GM21360 (cell line): ENCODE measurements around the gene FGF23.
A peak's percentile ranks its signal among the peaks of the same experiment; 100 is the strongest.

Source experiments
- ATAC-seq: cut with Tn5 transposase; IDR thresholded peaks from one replicate; pipeline ENCODE4 v1.9.1; 2021; ENCODE audit warnings: mild to moderate bottlenecking, moderate library complexity; ENCODE audit not compliant: unreplicated experiment

Gene FGF23

GRCh38 chr12:4386801-4387200, 7.3 kb upstream of the FGF23 start:
- ATAC-seq, result no peak

- ATAC-seq, result no peak
Measured at GRCh38 chr12:4383304-4383865, 3.9 kb upstream of the FGF23 start.

- ATAC-seq, result no peak
Measured at GRCh38 chr12:4380332-4380731, 820 bp upstream of the FGF23 start.

GRCh38 chr12:4378772-4379171, 740 bp downstream of the FGF23 start:
- ATAC-seq, result no peak

DNA sequence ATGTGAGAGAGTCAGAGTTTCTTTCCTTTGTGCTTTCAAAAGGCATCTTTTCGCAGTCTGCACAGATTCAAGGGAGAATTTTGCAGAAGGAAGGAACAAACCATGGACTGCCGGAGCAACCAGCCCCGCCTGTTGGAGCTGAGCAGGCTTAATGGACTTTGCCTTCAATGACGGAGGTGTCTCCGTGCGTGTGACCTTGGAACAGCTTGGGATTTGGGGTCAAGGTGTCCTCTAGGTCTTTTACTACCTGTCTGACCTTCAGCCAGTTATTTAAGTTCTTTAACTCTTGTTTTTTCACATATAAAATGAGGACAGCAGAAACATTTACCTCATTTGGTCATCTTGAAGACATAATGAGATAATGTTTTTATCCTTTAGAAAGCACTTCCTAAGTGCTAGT, 4.1 kb downstream of the FGF23 start:
- no peak for ATAC-seq

DNA sequence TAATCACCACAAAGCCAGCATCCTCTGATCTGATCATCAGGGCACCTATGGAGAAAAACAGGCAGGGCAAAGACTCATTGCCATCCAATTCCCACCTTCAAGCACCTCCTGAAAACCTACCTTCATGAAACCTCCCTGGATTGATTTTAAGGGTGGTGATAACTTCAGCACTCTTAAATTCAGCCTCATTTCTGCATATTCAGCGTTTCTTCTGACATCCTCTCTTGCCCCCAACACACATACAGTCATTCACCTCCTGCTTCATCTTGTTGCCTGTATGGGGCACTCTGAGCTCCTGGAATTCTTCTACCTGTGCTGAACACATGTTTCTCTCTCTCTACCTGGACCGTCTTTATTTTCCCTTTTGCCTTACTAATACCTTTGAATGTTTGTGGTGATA, 6.9 kb downstream of the FGF23 start:
- ATAC-seq, result no peak

DNA sequence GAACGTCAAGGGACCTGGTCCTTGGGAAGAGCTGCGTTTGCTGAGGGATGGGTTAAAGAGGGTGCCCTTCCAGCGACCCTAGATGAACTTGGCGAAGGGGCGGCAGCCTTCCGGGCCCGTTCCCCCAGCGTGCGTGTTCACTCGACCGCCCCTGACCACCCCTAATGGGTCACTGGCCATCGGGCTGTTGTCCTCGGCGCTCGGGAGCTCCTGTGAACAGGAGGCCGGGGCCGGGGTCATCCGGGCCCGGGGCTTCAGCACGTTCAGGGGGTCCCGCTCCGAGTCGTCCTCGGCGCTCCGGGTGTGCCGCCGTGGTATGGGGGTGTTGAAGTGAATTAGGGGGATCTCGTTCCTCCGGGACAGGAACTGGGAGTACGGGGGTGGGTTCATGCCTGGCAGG, 9.2 kb downstream of the FGF23 start:
- no peak for ATAC-seq

DNA sequence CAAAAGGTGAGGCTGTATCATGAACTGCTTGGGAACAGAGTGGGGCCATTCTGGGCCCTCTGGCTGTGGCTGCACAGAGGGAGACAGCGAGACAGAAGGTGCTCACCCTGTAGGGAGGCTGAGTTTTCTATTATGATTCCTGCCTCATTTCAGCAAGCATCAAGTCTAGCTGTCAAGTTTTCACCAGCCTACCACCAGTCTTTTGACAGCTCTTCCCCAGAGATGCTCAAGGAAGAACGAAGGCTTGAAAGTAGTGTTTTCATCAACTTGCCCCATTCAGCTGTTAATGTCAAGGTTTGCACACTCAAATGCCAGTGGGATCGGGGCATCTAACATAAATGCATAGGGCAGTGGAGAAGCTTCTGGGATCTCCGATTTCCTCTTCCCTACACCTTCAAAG, 10.0 kb downstream of the FGF23 start:
- ATAC-seq, result no peak

DNA sequence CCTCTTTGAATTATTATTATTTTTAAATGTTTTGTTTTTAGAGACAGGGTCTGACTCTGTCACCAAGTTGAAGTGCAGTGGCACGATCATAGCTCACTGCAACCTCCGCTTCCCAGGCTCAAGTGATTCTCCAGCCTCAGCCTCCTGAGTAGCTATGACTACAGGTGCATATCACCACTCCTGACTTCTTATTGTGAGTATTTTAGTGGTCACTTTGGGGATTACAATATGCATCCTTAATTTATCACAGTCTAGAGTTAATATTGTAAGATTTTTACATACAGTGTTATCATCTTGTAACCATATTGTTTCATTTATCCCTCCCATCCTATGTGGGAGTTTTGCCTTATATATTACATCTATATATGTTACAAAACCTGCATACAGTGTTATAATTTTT, 13.4 kb downstream of the FGF23 start:
- ATAC-seq, result no peak

GRCh38 chr12:4356041-4356327, 23.5 kb downstream of the FGF23 start:
- ATAC-seq, result no peak

DNA sequence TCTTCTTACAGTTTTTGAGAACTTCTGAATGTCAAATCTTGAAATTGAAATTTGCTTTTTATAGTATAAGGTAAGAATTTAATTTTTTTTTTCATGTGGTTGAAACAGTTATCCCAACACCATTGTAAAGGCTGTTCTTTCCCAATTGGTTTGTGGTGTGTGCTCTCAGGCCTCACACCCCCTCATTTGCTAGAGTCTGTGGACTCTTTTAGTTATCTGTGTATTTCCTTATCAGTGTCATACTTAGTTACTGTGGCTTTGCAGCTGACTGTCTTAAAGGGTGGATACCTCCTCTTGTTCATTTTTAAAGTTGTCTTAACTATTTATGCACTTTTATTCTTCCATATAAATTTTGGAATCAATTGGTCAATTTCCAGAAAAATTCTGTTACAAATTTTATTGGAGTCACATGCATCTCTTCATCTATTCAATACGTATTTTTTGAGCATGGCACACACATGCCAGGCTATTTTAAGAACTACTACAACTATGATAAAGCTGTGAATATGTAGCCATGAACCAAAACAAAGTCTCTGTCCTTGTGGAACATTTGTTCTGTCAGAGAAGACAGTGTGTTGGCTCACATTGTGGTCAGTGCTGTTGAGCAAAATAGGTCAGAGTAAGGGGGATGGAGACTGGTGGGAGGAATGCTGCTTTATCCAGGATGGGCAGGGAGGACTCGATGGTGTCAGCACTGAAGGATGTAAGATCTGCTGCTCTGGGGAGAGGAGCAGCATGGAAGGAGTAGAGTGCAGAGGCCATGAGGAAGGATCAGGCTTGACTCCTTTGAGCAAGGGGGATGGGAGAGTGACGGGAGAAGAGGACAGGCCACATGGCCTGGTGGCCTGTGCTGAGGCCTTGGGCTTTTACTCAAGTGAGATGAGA, 24.1 kb downstream of the FGF23 start:
- no peak for ATAC-seq

DNA sequence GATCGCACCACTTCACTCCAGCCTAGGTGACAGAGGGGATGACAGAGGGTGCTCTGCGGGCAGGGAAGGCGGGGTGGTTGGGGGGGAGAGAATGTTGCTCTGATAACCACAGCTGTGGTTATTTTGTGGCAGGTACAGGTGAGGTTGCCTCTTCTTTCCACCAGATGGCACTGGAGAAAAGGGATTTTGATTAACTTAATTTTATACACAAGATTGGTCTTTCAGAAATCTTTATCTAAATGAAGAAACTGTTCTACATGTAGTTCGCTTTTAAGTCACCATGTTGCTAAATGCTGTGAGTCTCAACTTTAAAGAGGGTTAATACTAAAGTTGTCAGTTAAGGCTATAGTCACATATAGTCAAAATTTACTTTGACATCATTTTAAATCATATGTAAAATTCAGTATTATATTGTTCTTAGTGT, 25.7 kb downstream of the FGF23 start:
- ATAC-seq, result no peak

GRCh38 chr12:4346931-4347330, 32.6 kb downstream of the FGF23 start:
- ATAC-seq, result no peak

- no peak for ATAC-seq
Measured at GRCh38 chr12:4331842-4332241, 47.7 kb downstream of the FGF23 start.

DNA sequence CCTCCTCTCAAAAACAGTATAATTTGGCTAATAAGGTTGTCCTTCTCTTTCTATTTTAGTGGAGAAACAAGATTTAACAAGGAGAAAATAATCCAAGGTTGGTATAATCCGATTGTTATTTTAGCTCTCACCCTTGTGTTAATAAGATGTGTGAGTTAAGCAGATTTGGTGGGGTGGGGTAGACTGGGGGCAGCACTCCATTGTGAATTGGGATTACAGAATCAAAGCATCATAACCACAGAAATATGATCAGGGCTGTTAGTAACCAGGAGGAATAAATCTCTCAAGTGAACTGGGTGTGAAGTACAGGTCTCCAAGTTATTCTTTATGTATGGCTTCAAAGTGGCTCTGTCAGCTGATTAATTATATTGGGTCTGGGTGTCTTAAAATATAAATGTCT, 48.3 kb downstream of the FGF23 start:
- ATAC-seq, result no peak

- no peak for ATAC-seq
Measured at GRCh38 chr12:4330203-4330602, 49.3 kb downstream of the FGF23 start.

- ATAC-seq, result no peak
Measured at GRCh38 chr12:4327293-4327692, 52.2 kb downstream of the FGF23 start.

DNA sequence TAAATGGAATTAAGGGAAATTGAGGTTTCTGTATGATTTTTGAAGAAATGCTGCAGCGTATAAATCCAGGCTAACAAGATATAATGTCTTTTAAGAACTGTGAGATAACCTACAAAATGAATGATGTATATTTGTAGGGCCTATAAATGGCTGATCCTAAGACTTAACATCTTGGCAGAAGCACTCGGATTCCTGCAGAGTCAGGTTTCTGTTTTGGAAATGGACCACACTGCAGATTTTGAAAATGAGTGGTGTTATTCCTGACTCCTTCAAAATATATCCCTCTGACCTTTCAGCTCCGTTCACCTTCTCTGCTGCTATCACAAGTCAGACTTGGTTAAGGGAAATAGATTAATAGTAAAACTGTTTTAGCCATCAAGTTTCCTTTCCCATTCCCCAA, 53.5 kb downstream of the FGF23 start:
- no peak for ATAC-seq

GRCh38 chr12:4324366-4324765, 55.1 kb downstream of the FGF23 start:
- ATAC-seq, result no peak

GRCh38 chr12:4323396-4323795, 56.1 kb downstream of the FGF23 start:
- ATAC-seq, result no peak

DNA sequence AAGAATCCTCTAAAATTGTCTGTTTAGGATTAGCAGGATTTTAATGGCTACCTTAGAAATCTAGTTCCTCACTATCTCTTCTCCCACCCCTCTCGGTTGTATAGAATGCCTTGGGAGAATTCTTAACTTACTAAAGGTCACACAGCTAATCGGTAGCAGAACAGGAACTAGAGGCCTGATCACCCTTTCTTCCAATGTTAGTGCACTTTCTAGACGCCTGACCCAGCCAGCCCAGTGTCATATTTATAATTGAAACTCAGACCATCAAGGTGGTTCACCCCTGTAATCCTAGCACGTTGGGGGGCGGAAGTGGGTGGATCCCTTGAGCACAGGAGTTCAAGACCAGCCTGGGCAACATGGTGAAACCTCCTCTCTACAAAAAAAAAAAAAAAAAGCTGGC, 56.8 kb downstream of the FGF23 start:
- no peak for ATAC-seq

GRCh38 chr12:4320853-4321701, 58.4 kb downstream of the FGF23 start, which contains the start of gene TIGAR:
Gene TIGAR (plus strand): TSS chr12:4321213. CDS start chr12:4321272, 59 bp downstream.
- ATAC-seq, result peak; percentile 92
